B cell (primary cell): ENCODE measurements around the gene SLC25A34. TPM values are rescaled to one million over a fixed set of nuclear protein-coding genes. Genes with fewer than 3 reads are reported as not detected.
A peak's percentile ranks its signal among the peaks of the same experiment; 100 is the strongest.

Source experiments
- ATAC-seq: fragments of 200-7000 bp; cut with Tn5 transposase; one replicate; pipeline ENCODE4 v1.10.0; 2021; ENCODE audit warnings: low read depth, mild to moderate bottlenecking, moderate number of reproducible peaks, moderate library complexity
- CTCF ChIA-PET: fragments of 350-600 bp; sonication (Branson Sonifier 250); formaldehyde crosslinking; loops from one replicate; lab custom pipeline; 2021; ENCODE audit warnings: antibody characterized with exemption, inconsistent platforms; lab: Charles Lee
- POLR2A ChIA-PET: fragments of 350-600 bp; sonication (Branson Sonifier 250); formaldehyde crosslinking; loops from one replicate; lab custom pipeline; 2021; ENCODE audit warnings: antibody characterized with exemption; lab: Charles Lee
- DNase-seq: peaks from one replicate; pipeline ENCODE4 v3.0.0; 2013
- H2AFZ ChIP-seq: 2 replicates; pipeline ENCODE4 v1.6.1; 2012; ENCODE audit warnings: mild to moderate bottlenecking, low read depth, low read length; ENCODE audit not compliant: insufficient read depth, poor library complexity, severe bottlenecking
- H3K27ac ChIP-seq, 2 donors: 1 replicate in 1 of 2; 2 replicates in 1 of 2; pipeline ENCODE4 v1.5.1; 2012 to 2013; ENCODE audit warnings: low read length in 2 of 2, mild to moderate bottlenecking in 2 of 2, moderate library complexity in 1 of 2
- H3K27me3 ChIP-seq, 4 experiments: fragments of 200-600 bp in 1 of 4; sonication (generic) in 1 of 4; replicated peaks in 1 of 4; 1 replicate in 2 of 4; 2 replicates in 2 of 4; pipeline versions ENCODE4 v1.6.1 to v1.7.0; 2013 to 2016; ENCODE audit warnings: low read length in 3 of 4, mild to moderate bottlenecking in 2 of 4, mixed read lengths in 1 of 4, moderate library complexity in 1 of 4; ENCODE audit not compliant: insufficient read depth in 4 of 4, control insufficient read depth in 3 of 4; ENCODE audit errors: control extremely low read depth in 1 of 4
- H3K36me3 ChIP-seq, 2 experiments: replicated peaks in 1 of 2; 1 replicate in 1 of 2; 2 replicates in 1 of 2; pipeline versions ENCODE4 v1.6.1 to v1.7.1; 2013; ENCODE audit warnings: low read length in 1 of 2; ENCODE audit not compliant: insufficient read depth in 2 of 2, control insufficient read depth in 1 of 2; ENCODE audit errors: control extremely low read depth in 1 of 2, extremely low read depth in 1 of 2
- H3K4me1 ChIP-seq, 2 donors: fragments of 200-600 bp in 1 of 2; sonication (generic) in 1 of 2; 1 replicate in 1 of 2; 2 replicates in 1 of 2; pipeline versions ENCODE4 v1.5.1 to v1.6.1; 2013 to 2017; ENCODE audit warnings: low read length in 2 of 2; ENCODE audit not compliant: control insufficient read depth in 2 of 2, insufficient read depth in 2 of 2
- H3K4me2 ChIP-seq: replicated peaks from 2 replicates; pipeline ENCODE3; 2012; ENCODE audit warnings: mild to moderate bottlenecking, low read depth, low read length; ENCODE audit not compliant: poor library complexity, severe bottlenecking
- H3K4me3 ChIP-seq, 5 experiments: fragments of 200-600 bp in 1 of 5; sonication (generic) in 1 of 5; 1 replicate in 3 of 5; 2 replicates in 2 of 5; pipeline versions ENCODE4 v1.5.1 to v1.7.0; 2011 to 2016; ENCODE audit warnings: low read length in 4 of 5, mild to moderate bottlenecking in 4 of 5, low read depth in 2 of 5, control low read depth in 1 of 5, moderate library complexity in 1 of 5; ENCODE audit not compliant: insufficient read depth in 1 of 5; ENCODE audit errors: control extremely low read depth in 1 of 5, extremely low read depth in 1 of 5
- H3K79me2 ChIP-seq: fragments of 200-600 bp; sonication (generic); one replicate; pipeline ENCODE4 v1.6.0; 2016; ENCODE audit warnings: low read length; ENCODE audit not compliant: control insufficient read depth, insufficient read depth
- H3K9ac ChIP-seq: fragments of 200-600 bp; sonication (generic); 2 replicates; pipeline ENCODE4 v1.6.1; 2017; ENCODE audit warnings: mild to moderate bottlenecking, low read length, moderate library complexity
- H3K9me3 ChIP-seq, 3 donors: one replicate each; pipeline versions ENCODE4 v1.6.1 to v1.7.1; 2013; ENCODE audit warnings: low read length in 2 of 3; ENCODE audit not compliant: control insufficient read depth in 2 of 3, insufficient read depth in 1 of 3; ENCODE audit errors: control extremely low read depth in 1 of 3
- H4K20me1 ChIP-seq: 2 replicates; pipeline ENCODE4 v1.6.0; 2012; ENCODE audit warnings: mild to moderate bottlenecking, low read length; ENCODE audit not compliant: insufficient read depth, control insufficient read depth, poor library complexity, severe bottlenecking
- H3K27ac Mint-ChIP-seq: one replicate; pipeline ENCODE4 v1.8.0; 2021; ENCODE audit warnings: mixed read lengths
- H3K27me3 Mint-ChIP-seq: one replicate; pipeline ENCODE4 v1.8.0; 2021; ENCODE audit warnings: mixed read lengths
- H3K4me1 Mint-ChIP-seq: one replicate; pipeline ENCODE4 v1.8.0; 2021; ENCODE audit warnings: mixed read lengths
- H3K4me3 Mint-ChIP-seq: one replicate; pipeline ENCODE4 v1.8.0; 2021; ENCODE audit warnings: mixed read lengths
- H3K9me3 Mint-ChIP-seq: one replicate; pipeline ENCODE4 v1.8.0; 2022; ENCODE audit warnings: mixed read lengths; ENCODE audit not compliant: insufficient read depth
- EZH2 ChIP-seq: IDR thresholded peaks from 2 replicates; pipeline ENCODE4 v1.6.1; 2012; ENCODE audit warnings: borderline replicate concordance, low read depth, mild to moderate bottlenecking, moderate library complexity, low read length; ENCODE audit not compliant: insufficient read depth, poor library complexity, severe bottlenecking
- WGBS: methylation state at CpG from one replicate; pipeline ENCODE4 v1.1.5; 2013; ENCODE audit warnings: missing lambda C conversion rate; ENCODE audit not compliant: insufficient coverage; 5-methylcytosine and 5-hydroxymethylcytosine counted together
- intact Hi-C: fragments of 100-400 bp; cut with micrococcal nuclease; formaldehyde crosslinking; loops from one replicate; pipeline ENCODE4 v1.10.0; 2022
- polyA plus RNA-seq: library from polyadenylated mRNA; depleted of rRNA; stranded (reverse); fragments of >200 nt; gene quantifications from 2 replicates; pipeline ENCODE4 v1.2.3, GENCODE V29; 2012
- total RNA-seq, 2 donors: library from RNA; stranded (reverse); fragments of 120-200 nt in 1 of 2; gene quantifications; 1 replicate in 1 of 2; 2 replicates in 1 of 2; pipeline versions ENCODE4 v1.2.3 to v1.2.4, GENCODE V29; 2013 to 2022
- TF ChIP-seq, protein P1 (sequence below): fragments of 200-600 bp; IDR thresholded peaks from one replicate; pipeline ENCODE4 v1.8.0; 2022; ENCODE audit warnings: antibody characterized with exemption, mild to moderate bottlenecking

The SLC25A34 gene
- total and polyA plus RNA-seq, 2 donors (not counting 1 experiment from before 2014, with no cell fraction given), result 4.6 to 5.4 TPM

DNA sequence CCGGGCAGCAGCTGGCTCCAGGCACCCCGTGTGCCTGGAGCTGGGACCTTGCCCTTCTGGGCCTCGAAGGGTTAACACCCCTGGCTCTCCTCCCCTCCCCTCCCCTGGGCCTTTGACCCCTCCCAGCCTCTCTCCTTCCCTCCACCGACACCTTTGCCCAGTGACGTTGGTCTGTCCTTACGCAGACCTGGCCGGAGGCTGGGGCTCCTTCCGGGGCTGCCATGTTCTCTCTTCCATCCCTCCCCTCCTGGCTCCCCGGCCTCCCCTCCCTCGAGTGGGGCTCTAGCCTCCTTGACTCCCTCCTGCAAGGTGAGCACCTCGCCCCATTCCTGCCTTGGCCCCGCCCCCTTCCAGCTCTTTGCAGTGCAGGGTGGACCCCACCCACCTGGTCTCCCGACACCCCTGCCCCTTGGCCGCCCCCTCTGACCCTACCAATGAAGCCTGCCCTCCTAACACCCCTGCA lies 6.3 kb downstream of the SLC25A34 start, which contains the start of gene TMEM82:
TSS of gene TMEM82 (plus strand) at position 161 of the 463 bp plus-strand sequence. CDS start at position 222, 61 bp downstream.
- peak within 1 kb of the TSS; percentile 37 for H3K4me2 ChIP-seq
- no peak within 1 kb of the TSS for H3K4me3 ChIP-seq
- H2AFZ ChIP-seq, result peak within 1 kb of the TSS; percentile 69
- H3K9me3 ChIP-seq, result no peaks in the 10 kb centered on the region
- POLR2A ChIA-PET, result interaction anchor here (0.7 kb wide), 1 partner anchor 38 kb away, joined by 5 read pairs; no protein-coding TSS in a partner anchor
- peaks cover 0 to 7% of the 10 kb centered on the region in 2 donors for H3K4me1 ChIP-seq
- no peak within 1 kb of the TSS for H3K27ac Mint-ChIP-seq
- no peak within 1 kb of the TSS for H3K4me3 Mint-ChIP-seq
- no peak within 1 kb of the TSS for H3K9ac ChIP-seq
- H4K20me1 ChIP-seq, result no peaks in the 10 kb centered on the region
- no peaks in the 10 kb centered on the region for H3K36me3 ChIP-seq
- WGBS, result 59% methylated on average over 14 of the region's 14 CpGs
- no peak for DNase-seq
- H3K27me3 Mint-ChIP-seq, result no peaks in the 10 kb centered on the region
- H3K4me1 Mint-ChIP-seq, result peaks cover 6% of the 10 kb centered on the region
- CTCF ChIA-PET, result interaction anchor here (0.6 to 6.8 kb wide), 4 partner anchors 66 to 215 kb away, joined by 3 to 75 read pairs (median 6); partner anchors contain the start of gene DNAJC16
- H3K79me2 ChIP-seq, result no peaks in the 10 kb centered on the region
- no peaks in the 10 kb centered on the region for H3K27me3 ChIP-seq
- H3K9me3 Mint-ChIP-seq, result no peaks in the 10 kb centered on the region
- ATAC-seq, result no peak
- intact Hi-C loops, result loop anchor here (5.0 kb wide), 2 partner anchors 75 to 420 kb away; no protein-coding TSS in a partner anchor
- TF ChIP-seq, protein P1, sequence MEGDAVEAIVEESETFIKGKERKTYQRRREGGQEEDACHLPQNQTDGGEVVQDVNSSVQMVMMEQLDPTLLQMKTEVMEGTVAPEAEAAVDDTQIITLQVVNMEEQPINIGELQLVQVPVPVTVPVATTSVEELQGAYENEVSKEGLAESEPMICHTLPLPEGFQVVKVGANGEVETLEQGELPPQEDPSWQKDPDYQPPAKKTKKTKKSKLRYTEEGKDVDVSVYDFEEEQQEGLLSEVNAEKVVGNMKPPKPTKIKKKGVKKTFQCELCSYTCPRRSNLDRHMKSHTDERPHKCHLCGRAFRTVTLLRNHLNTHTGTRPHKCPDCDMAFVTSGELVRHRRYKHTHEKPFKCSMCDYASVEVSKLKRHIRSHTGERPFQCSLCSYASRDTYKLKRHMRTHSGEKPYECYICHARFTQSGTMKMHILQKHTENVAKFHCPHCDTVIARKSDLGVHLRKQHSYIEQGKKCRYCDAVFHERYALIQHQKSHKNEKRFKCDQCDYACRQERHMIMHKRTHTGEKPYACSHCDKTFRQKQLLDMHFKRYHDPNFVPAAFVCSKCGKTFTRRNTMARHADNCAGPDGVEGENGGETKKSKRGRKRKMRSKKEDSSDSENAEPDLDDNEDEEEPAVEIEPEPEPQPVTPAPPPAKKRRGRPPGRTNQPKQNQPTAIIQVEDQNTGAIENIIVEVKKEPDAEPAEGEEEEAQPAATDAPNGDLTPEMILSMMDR, result no peak
- TF ChIP-seq EZH2, result no peak
- no peak within 1 kb of the TSS for H3K27ac ChIP-seq

DNA sequence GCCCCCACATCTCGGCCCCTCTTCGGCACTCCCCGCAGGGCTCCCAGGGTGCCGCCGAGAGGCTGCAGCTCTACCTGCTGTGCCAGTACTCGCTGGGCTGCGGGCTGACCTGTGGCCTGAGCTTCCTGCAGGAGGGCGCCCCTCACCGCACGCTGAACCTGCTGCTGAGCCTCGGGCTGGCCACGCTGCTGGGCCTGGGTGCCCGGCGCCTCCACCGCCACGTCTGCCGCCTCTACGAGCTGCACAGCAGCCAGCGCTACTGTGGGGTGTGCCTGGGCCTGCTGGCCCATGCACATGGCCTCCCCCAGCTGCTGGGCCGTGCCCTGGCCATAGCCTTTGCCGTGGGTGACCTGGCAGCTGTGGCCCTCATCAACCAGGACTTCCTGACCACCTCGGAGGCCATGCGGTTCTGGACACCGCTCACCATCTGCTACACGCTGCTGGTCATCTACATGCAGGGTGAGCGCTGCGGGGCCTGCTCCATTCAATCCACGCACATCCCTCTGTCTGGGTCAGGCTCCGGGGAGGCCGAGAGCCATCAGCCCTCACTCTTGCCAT lies 8.1 kb downstream of the SLC25A34 start:
- 90% methylated on average over 30 of the region's 30 CpGs for WGBS

More for the DNA sequence above, 8.1 kb downstream of the SLC25A34 start:
- H2AFZ ChIP-seq, result no peak overlapping the region
- CTCF ChIA-PET, result interaction anchor here (0.6 kb wide), 1 partner anchor 162 kb away, joined by 3 read pairs; no protein-coding TSS in a partner anchor
- H3K4me1 ChIP-seq, result peaks cover 0 to 7% of the 10 kb centered on the region in 2 donors
- H4K20me1 ChIP-seq, result no peaks in the 10 kb centered on the region
- no peaks in the 10 kb centered on the region for H3K9me3 Mint-ChIP-seq
- no peaks in the 10 kb centered on the region for H3K27me3 ChIP-seq
- intact Hi-C loops, result loop anchor here (5.0 kb wide), 2 partner anchors 77 to 422 kb away; no protein-coding TSS in a partner anchor
- H3K27ac ChIP-seq, result no peak overlapping the region
- no peak overlapping the region for H3K9ac ChIP-seq
- no peak overlapping the region for H3K4me2 ChIP-seq
- DNase-seq, result no peak
- H3K4me1 Mint-ChIP-seq, result peaks cover 6% of the 10 kb centered on the region
- POLR2A ChIA-PET, result no interaction called here
- no peak for ATAC-seq
- H3K36me3 ChIP-seq, result no peaks in the 10 kb centered on the region
- H3K4me3 Mint-ChIP-seq, result no peak overlapping the region
- no peaks in the 10 kb centered on the region for H3K79me2 ChIP-seq
- no peak overlapping the region for H3K27ac Mint-ChIP-seq
- no peak overlapping the region for H3K4me3 ChIP-seq
- H3K9me3 ChIP-seq, result no peaks in the 10 kb centered on the region
- no peak for TF ChIP-seq EZH2
- TF ChIP-seq, protein P1, result no peak
- no peaks in the 10 kb centered on the region for H3K27me3 Mint-ChIP-seq
